NCI-H1436 (cell line): Measurements from ENCODE around the gene KCTD5.

ENCODE experiments used
- DNase-seq: peaks from one replicate; lab custom pipeline; 2025; lab: John Stamatoyannopoulos, UW

Gene KCTD5

GRCh38 chr16:2697401-2697948 is 15.2 kb downstream of the KCTD5 start:
- DNase-seq: no peak

DNA sequence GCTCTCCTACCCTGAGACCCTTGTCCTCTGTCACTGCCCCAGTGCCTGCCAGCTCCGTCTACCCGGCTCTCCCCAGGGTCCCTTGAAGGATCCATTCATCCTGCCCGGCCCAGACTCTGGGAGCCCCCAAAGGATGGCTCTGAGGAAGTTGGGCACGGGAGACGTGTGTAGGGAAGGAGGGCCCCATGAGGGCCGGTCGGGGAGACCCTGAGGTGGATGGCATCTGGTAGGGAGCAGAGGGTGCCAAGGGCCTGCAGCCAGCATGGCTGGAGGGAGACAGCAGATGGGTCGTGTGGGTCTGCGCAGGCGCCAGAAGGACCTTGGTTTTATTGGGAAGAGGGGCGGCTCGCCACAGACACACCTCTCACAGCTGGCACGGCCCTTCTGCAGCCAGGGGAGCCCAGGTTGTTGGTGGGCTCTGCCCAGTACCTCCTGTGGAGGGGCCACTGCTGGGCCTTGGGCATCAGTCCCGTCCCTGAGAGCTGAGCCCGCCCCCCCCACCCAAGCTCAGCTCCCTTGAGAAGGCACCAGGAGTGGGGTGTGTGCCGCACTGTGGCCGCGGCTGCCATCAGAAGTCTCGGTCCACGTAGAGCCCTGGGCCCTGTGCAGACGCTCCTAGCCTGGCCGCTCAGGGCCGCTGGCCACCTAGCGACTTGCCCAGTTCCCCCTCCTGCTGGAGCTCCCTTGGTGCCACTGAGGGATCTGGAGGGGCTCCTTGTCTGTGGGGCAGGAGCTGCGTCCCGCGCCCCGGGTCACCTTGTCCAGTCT is 16.0 kb downstream of the KCTD5 start:
- no peak for DNase-seq

- no peak for DNase-seq
Observed at GRCh38 chr16:2698965-2699750, 16.8 kb downstream of the KCTD5 start.

GRCh38 chr16:2699791-2700600 is 17.7 kb downstream of the KCTD5 start:
- DNase-seq: no peak

DNA sequence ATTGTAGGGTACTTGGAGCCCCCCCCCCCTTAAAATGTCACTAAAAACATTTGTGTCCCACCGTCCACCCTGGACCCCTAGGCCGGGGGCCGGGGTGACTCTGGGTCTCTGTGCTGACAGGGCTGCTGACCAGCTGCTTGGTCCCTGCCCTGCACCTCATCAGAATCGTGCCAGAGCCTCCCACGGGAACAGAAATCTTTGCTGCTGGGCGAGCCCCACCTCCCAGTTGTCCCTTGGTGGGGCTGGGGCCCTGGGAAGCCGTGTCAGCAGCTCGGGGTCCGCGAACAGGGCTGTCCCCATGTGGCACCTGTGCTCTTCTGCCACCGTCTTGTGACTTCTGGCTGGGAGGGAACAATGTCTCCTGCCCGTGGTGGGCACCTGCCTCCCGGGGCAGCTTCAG is 18.5 kb downstream of the KCTD5 start:
- DNase-seq: no peak

DNA sequence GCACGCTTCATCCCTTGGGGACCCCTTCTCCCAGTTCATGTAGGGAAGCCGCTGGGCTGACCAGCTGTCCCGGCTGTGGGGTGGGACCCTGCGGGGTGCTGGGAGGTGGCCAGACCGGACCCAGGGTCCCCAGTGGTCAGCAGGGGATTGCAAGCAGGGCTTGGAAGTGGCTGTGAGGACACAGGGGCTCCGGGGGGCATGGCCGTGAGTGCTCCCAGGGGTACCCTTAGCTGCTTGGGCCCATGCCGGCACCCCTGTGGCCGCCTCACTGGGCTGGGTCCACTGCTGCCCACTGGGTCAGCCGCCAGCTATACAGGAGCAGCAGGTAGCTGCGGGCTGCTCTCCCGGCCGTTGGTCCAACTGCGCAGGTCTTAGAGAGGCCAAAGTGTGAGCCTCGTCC is 18.9 kb downstream of the KCTD5 start:
- no peak for DNase-seq

GRCh38 chr16:2701713-2702437 is 19.6 kb downstream of the KCTD5 start:
- DNase-seq: no peak

GRCh38 chr16:2702438-2702825 is 20.1 kb downstream of the KCTD5 start:
- no peak for DNase-seq

GRCh38 chr16:2702871-2703745 is 20.8 kb downstream of the KCTD5 start:
- no peak for DNase-seq

- DNase-seq: no peak
Observed at GRCh38 chr16:2704166-2704982, 22.1 kb downstream of the KCTD5 start.

- DNase-seq: no peak
Observed at GRCh38 chr16:2704983-2705275, 22.6 kb downstream of the KCTD5 start.

DNA sequence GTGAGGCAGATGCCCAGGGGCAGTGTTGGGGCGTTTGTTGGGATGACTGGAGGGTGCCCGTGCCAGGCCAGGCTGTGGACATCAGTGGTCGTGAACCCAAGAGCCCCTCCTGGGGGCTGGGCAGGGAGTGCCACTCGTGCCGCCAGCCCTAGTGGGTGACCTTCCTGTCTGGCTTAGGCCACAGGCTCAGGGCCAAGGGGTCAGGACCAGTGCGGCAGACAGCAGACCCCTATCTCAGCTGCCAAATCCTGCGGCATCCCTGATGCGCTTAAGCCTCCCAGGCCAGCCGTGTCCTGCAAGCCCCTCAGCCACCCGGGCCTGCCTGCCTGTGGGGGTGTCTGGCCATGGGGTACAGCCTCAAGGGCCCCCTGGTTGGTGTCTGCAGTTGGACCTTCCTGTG is 23.0 kb downstream of the KCTD5 start:
- DNase-seq: no peak

DNA sequence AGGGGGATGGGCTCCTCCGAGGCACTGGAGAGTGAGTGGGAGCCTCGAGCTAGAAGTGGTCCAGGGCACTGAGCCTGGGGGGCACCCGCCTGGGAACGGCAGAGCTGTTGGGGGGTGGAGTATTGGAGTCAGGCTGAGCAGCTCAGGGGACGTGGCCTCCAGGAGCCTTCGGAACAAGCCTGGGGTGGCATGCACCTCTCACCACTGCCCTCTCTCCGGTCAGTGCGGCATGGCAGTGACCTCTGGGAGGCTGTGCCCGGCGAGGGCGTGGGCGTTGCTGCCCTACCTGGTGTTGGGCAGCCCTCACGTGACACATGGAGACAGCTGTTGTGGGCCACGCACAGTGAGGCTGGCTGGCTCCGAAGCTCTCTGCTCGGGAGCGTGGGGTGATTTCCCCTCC is 23.8 kb downstream of the KCTD5 start:
- DNase-seq: no peak

DNA sequence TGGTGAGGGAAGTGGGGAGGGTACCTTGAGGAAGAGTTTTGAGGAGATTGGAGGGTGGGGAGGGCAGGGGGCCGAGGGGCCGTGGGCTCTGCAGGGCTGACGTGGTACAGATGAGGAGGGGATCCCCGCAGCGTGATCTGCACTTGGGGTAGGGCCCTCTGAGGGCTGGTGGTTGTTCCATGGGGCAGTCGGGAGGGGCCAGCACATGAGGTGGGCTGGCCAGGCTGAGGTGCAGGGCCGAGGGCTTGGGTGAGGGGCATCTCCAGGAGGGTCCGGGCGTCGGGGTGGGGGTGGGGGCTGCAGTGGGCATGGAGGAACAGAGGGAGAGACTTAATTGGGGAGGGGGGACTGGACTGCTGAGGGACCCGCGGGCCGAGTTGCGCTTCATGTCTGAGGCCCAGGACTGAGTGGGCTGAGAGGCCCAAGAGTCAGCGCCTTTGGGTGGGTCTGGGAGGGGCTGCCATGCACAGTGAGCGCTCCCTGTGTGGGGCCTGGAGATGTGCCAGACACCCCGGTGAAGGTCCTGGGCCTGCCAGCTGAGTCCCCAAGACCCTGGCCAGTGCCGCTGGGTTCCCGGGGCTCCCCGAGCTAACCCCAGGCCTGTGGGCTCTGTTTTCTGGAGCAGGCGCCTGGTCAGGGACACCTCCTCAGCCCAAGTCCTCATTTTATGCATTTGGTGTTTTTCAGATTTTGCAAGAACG is 24.4 kb downstream of the KCTD5 start:
- no peak for DNase-seq

DNA sequence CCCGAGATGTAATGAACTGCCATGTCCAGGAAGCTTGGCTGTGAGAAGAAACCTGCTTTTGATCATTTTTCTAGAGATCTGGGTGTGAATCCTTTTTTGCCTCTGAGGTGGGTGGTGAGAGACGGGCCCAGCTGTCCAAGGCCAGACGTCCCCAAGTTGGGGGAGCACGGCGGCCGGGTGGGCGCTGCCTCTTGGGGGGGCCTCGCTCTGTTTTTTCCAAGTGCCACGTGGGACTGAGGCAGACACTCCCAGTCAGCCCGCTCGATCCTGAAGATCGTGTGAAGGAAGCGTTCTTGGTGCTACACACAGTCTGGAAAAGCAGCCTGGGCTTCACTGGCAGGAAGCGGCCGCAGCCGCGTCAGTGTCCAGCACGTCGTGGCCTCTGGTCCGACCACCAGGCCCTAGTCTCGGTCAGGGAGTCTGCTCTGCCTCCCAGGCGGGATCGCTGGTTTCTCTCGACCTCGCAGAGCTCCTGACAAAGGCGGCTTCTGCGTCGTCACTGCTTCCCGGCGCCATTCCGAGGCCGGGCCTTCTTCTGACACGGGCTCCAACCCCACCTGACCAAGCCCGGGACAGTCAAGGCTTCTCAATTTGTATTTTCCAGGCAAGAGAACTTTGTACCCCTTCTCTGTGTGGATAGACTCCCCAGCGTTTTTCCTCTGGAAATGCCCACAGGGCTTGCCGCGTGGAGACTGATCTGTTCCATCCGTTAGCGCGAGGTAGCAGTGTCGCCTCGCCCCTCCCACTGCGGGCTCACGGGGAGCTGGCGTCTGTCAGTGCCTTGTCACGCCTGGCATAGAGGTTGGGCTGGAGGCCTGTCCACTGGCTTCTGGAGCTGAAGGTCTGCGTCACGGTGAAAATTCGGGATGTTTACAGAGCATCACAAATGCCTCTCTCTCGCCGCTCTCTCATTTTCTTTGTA is 25.3 kb downstream of the KCTD5 start:
- no peak for DNase-seq

DNA sequence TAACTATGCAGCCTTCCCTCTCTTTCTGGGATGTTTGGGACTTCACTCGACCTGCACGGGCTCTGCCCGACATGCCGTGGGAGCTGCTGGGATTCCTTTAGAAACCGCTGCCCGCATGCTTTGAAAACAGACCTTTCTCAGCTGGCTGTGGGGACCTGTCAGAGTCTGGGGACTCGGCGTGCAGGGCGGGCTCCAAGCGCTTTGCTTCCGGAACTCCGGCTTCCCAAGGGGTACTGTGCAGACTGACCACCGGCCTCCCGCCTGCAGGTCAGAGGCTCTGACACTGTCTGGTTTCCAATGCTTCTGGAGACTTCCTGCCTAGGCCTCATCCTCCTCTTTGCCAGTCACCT is 25.9 kb downstream of the KCTD5 start:
- DNase-seq: no peak

GRCh38 chr16:2708955-2709587 is 26.7 kb downstream of the KCTD5 start:
- no peak for DNase-seq

- DNase-seq: no peak
Observed at GRCh38 chr16:2709588-2709984, 27.3 kb downstream of the KCTD5 start.
